ENCODE data around the gene GFY. TPM values are rescaled to one million over a fixed set of nuclear protein-coding genes. Genes with fewer than 3 reads are reported as not detected.

GFY gene
- total and polyA plus RNA-seq, 9 of the 15 experiments (the other 6 are each of a cell fraction or from before 2014, with no cell fraction given), result 0.06 to 0.40 (median 0.19) TPM; not detected in 3

DNA sequence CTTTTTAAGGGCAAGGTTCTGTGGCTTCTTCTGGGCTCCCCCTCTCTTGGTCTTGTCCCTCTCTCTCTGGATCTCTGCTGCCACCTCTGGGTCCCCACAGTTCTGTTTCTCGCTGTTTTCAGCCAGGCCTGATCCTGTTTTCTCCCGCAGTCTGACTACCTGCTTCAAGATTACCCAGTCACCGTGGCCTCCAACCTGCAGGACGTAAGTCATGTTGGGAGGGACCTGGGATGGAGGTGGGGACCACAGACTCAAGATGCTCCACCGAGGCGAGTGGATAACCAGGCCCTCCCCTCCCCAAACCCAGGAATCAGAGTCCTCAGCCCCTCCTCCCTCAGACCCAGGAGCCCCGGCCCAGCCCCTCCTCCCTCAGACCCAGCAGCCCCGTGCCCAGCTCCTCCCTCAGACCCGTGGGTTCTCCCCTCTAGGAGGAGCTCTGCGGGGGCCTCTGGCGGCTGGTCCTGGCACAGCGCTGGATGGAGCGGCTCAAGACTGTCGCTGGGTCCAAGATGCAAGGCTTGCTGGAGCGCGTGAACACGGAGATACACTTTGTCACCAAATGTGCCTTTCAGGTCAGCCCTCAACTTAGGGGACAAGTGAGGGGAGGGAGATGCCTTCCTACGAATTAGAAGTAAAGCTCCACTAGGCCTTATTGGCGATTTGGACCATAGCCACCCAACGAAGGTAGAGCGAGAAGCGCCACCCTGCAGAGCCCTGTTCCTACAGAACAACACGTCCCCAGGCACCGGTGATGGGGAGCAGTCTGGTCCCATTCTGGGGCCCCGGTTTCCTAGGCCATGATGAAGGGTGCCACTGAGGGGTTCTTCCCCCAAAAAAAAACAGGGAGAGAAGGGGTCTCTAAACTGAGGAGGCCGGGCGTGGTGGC lies 51.0 kb downstream of the GFY start (continued):
- TF ChIP-seq, protein P1, sequence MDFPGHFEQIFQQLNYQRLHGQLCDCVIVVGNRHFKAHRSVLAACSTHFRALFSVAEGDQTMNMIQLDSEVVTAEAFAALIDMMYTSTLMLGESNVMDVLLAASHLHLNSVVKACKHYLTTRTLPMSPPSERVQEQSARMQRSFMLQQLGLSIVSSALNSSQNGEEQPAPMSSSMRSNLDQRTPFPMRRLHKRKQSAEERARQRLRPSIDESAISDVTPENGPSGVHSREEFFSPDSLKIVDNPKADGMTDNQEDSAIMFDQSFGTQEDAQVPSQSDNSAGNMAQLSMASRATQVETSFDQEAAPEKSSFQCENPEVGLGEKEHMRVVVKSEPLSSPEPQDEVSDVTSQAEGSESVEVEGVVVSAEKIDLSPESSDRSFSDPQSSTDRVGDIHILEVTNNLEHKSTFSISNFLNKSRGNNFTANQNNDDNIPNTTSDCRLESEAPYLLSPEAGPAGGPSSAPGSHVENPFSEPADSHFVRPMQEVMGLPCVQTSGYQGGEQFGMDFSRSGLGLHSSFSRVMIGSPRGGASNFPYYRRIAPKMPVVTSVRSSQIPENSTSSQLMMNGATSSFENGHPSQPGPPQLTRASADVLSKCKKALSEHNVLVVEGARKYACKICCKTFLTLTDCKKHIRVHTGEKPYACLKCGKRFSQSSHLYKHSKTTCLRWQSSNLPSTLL (IDR thresholded peaks at IDR 0.05), result no peak
- TF ChIP-seq HNRNPLL (IDR thresholded peaks at IDR 0.05; ENCODE audit: low read depth, low read length, poor library complexity, severe bottlenecking) (no peak), CHD4 (IDR thresholded peaks at IDR 0.05; ENCODE audit: insufficient read depth, insufficient replicate concordance, low read depth, low read length, poor library complexity, severe bottlenecking) (no peak), ZFX (CRISPR knock-in tag; IDR thresholded peaks at IDR 0.05) (no peak), ZNF586 (CRISPR knock-in tag; conservative IDR thresholded peaks at IDR 0.05) (no peak)
- TF ChIP-seq, protein P2, sequence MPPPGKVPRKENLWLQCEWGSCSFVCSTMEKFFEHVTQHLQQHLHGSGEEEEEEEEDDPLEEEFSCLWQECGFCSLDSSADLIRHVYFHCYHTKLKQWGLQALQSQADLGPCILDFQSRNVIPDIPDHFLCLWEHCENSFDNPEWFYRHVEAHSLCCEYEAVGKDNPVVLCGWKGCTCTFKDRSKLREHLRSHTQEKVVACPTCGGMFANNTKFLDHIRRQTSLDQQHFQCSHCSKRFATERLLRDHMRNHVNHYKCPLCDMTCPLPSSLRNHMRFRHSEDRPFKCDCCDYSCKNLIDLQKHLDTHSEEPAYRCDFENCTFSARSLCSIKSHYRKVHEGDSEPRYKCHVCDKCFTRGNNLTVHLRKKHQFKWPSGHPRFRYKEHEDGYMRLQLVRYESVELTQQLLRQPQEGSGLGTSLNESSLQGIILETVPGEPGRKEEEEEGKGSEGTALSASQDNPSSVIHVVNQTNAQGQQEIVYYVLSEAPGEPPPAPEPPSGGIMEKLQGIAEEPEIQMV (tag; conservative IDR thresholded peaks at IDR 0.05; ENCODE audit: low read depth), result no peak

Other genes starting within 250 kb of the GFY start
Only the 7 nearest of the 21 such genes appear.
- gene DKKL1, start 61.5 kb upstream of the GFY start, total RNA-seq (2014; rRNA removed), result 1.4 and 1.7 TPM in 2 replicates
- 0.44 and 0.61 TPM in 2 replicates for gene DKKL1, start 61.5 kb upstream of the GFY start, total RNA-seq (2014; rRNA removed; fragmentation: Illumina TruSeq; extraction: Trizol)
- 0.62 and 0.90 TPM in 2 replicates for gene DKKL1, start 61.5 kb upstream of the GFY start, total RNA-seq (2015; rRNA removed; fragmentation: Illumina TruSeq; extraction: Trizol)
- gene DKKL1, start 61.5 kb upstream of the GFY start, total RNA-seq (2021), result 0.69 and 1.3 TPM in 2 replicates
- gene DKKL1, start 61.5 kb upstream of the GFY start, polyA plus RNA-seq (2011; rRNA removed), result 1.4 and 1.5 TPM in 2 replicates
- gene DKKL1, start 61.5 kb upstream of the GFY start, polyA plus RNA-seq (2014; fragmentation: Illumina TruSeq; extraction: Trizol), result 0.30 and 0.52 TPM in 2 replicates
- gene DKKL1, start 61.5 kb upstream of the GFY start, polyA plus RNA-seq (2014; fragmentation: Nextera tagmentation; extraction: Ambion mirVana), result under 1 TPM; 0.15 to 0.34 TPM
- gene DKKL1, start 61.5 kb upstream of the GFY start, polyA plus RNA-seq (2014; rRNA removed), result 0.44 and 0.96 TPM in 2 replicates
- 0.36 and 0.78 TPM in 2 replicates for gene KASH5, start 37.1 kb upstream of the GFY start, total RNA-seq (2014; rRNA removed)
- gene KASH5, start 37.1 kb upstream of the GFY start, total RNA-seq (2014; rRNA removed; fragmentation: Illumina TruSeq; extraction: Trizol), result 0.26 and 0.44 TPM in 2 replicates
- 0.07 and 0.41 TPM in 2 replicates for gene KASH5, start 37.1 kb upstream of the GFY start, total RNA-seq (2015; rRNA removed; fragmentation: Illumina TruSeq; extraction: Trizol)
- gene KASH5, start 37.1 kb upstream of the GFY start, total RNA-seq (2021), result 0.20 and 0.60 TPM in 2 replicates
- gene KASH5, start 37.1 kb upstream of the GFY start, polyA plus RNA-seq (2011; rRNA removed), result 0.60 and 0.70 TPM in 2 replicates
- 0.19 and 0.31 TPM in 2 replicates for gene KASH5, start 37.1 kb upstream of the GFY start, polyA plus RNA-seq (2014; fragmentation: Illumina TruSeq; extraction: Trizol)
- under 1 TPM in 1 of 2 experiments, not detected in 1; 0.13 TPM for gene KASH5, start 37.1 kb upstream of the GFY start, polyA plus RNA-seq (2014; fragmentation: Nextera tagmentation; extraction: Ambion mirVana)
- gene KASH5, start 37.1 kb upstream of the GFY start, polyA plus RNA-seq (2014; rRNA removed), result 0.84 and 3.2 TPM in 2 replicates
- 0.61 TPM in 1 of 2 replicates, not detected in the other for gene PTH2, start 1.9 kb upstream of the GFY start, total RNA-seq (2014; rRNA removed)
- not detected in 2 replicates for gene PTH2, start 1.9 kb upstream of the GFY start, total RNA-seq (2014; rRNA removed; fragmentation: Illumina TruSeq; extraction: Trizol)
- gene PTH2, start 1.9 kb upstream of the GFY start, total RNA-seq (2015; rRNA removed; fragmentation: Illumina TruSeq; extraction: Trizol), result not detected in 2 replicates
- 0.60 and 1.3 TPM in 2 replicates for gene PTH2, start 1.9 kb upstream of the GFY start, total RNA-seq (2021)
- not detected in 2 replicates for gene PTH2, start 1.9 kb upstream of the GFY start, polyA plus RNA-seq (2011; rRNA removed)
- gene PTH2, start 1.9 kb upstream of the GFY start, polyA plus RNA-seq (2014; fragmentation: Illumina TruSeq; extraction: Trizol), result not detected in 2 replicates
- not detected for gene PTH2, start 1.9 kb upstream of the GFY start, polyA plus RNA-seq (2014; fragmentation: Nextera tagmentation; extraction: Ambion mirVana)
- gene PTH2, start 1.9 kb upstream of the GFY start, polyA plus RNA-seq (2014; rRNA removed), result not detected in 2 replicates
- gene SLC17A7, start 16.1 kb downstream of the GFY start, total RNA-seq (2014; rRNA removed), result 2.4 and 3.2 TPM in 2 replicates
- gene SLC17A7, start 16.1 kb downstream of the GFY start, total RNA-seq (2014; rRNA removed; fragmentation: Illumina TruSeq; extraction: Trizol), result 1.1 TPM in 2 replicates
- gene SLC17A7, start 16.1 kb downstream of the GFY start, total RNA-seq (2015; rRNA removed; fragmentation: Illumina TruSeq; extraction: Trizol), result 1.4 TPM in 2 replicates
- 9.2 and 9.9 TPM in 2 replicates for gene SLC17A7, start 16.1 kb downstream of the GFY start, total RNA-seq (2021)
- gene SLC17A7, start 16.1 kb downstream of the GFY start, polyA plus RNA-seq (2011; rRNA removed), result 4.8 and 7.0 TPM in 2 replicates
- gene SLC17A7, start 16.1 kb downstream of the GFY start, polyA plus RNA-seq (2014; fragmentation: Illumina TruSeq; extraction: Trizol), result 12.8 and 15.7 TPM in 2 replicates
- gene SLC17A7, start 16.1 kb downstream of the GFY start, polyA plus RNA-seq (2014; fragmentation: Nextera tagmentation; extraction: Ambion mirVana), result 1 to 10 TPM; 1.7 to 1.8 TPM
- 5.5 and 5.7 TPM in 2 replicates for gene SLC17A7, start 16.1 kb downstream of the GFY start, polyA plus RNA-seq (2014; rRNA removed)
- 224 and 233 TPM in 2 replicates for gene PIH1D1, start 26.4 kb downstream of the GFY start, total RNA-seq (2014; rRNA removed)
- 102 and 112 TPM in 2 replicates for gene PIH1D1, start 26.4 kb downstream of the GFY start, total RNA-seq (2014; rRNA removed; fragmentation: Illumina TruSeq; extraction: Trizol)
- gene PIH1D1, start 26.4 kb downstream of the GFY start, total RNA-seq (2015; rRNA removed; fragmentation: Illumina TruSeq; extraction: Trizol), result 120 and 125 TPM in 2 replicates
- 161 and 164 TPM in 2 replicates for gene PIH1D1, start 26.4 kb downstream of the GFY start, total RNA-seq (2021)
- 137 and 156 TPM in 2 replicates for gene PIH1D1, start 26.4 kb downstream of the GFY start, polyA plus RNA-seq (2011; rRNA removed)
- 137 and 156 TPM in 2 replicates for gene PIH1D1, start 26.4 kb downstream of the GFY start, polyA plus RNA-seq (2014; fragmentation: Illumina TruSeq; extraction: Trizol)
- gene PIH1D1, start 26.4 kb downstream of the GFY start, polyA plus RNA-seq (2014; fragmentation: Nextera tagmentation; extraction: Ambion mirVana), result 10 to 100 TPM; 26.5 to 48.0 TPM
- gene PIH1D1, start 26.4 kb downstream of the GFY start, polyA plus RNA-seq (2014; rRNA removed), result 199 and 221 TPM in 2 replicates
- 46.2 and 52.2 TPM in 2 replicates for gene ALDH16A1, start 27.8 kb downstream of the GFY start, total RNA-seq (2014; rRNA removed)
- 2.1 and 2.4 TPM in 2 replicates for gene ALDH16A1, start 27.8 kb downstream of the GFY start, total RNA-seq (2014; rRNA removed; fragmentation: Illumina TruSeq; extraction: Trizol)
- gene ALDH16A1, start 27.8 kb downstream of the GFY start, total RNA-seq (2015; rRNA removed; fragmentation: Illumina TruSeq; extraction: Trizol), result 17.0 and 18.6 TPM in 2 replicates
- gene ALDH16A1, start 27.8 kb downstream of the GFY start, total RNA-seq (2021), result 36.9 and 40.3 TPM in 2 replicates
- 7.6 and 12.4 TPM in 2 replicates for gene ALDH16A1, start 27.8 kb downstream of the GFY start, polyA plus RNA-seq (2011; rRNA removed)
- 2.2 and 8.9 TPM in 2 replicates for gene ALDH16A1, start 27.8 kb downstream of the GFY start, polyA plus RNA-seq (2014; fragmentation: Illumina TruSeq; extraction: Trizol)
- 1 to 10 TPM; 2.8 to 3.3 TPM for gene ALDH16A1, start 27.8 kb downstream of the GFY start, polyA plus RNA-seq (2014; fragmentation: Nextera tagmentation; extraction: Ambion mirVana)
- 29.7 and 31.7 TPM in 2 replicates for gene ALDH16A1, start 27.8 kb downstream of the GFY start, polyA plus RNA-seq (2014; rRNA removed)
- gene FLT3LG, start 48.8 kb downstream of the GFY start, total RNA-seq (2014; rRNA removed), result 0.86 and 2.2 TPM in 2 replicates
- 0.35 and 1.1 TPM in 2 replicates for gene FLT3LG, start 48.8 kb downstream of the GFY start, total RNA-seq (2014; rRNA removed; fragmentation: Illumina TruSeq; extraction: Trizol)
- 1.1 and 1.5 TPM in 2 replicates for gene FLT3LG, start 48.8 kb downstream of the GFY start, total RNA-seq (2015; rRNA removed; fragmentation: Illumina TruSeq; extraction: Trizol)
- gene FLT3LG, start 48.8 kb downstream of the GFY start, total RNA-seq (2021), result 5.0 and 6.4 TPM in 2 replicates
- 1.2 and 2.5 TPM in 2 replicates for gene FLT3LG, start 48.8 kb downstream of the GFY start, polyA plus RNA-seq (2011; rRNA removed)
- gene FLT3LG, start 48.8 kb downstream of the GFY start, polyA plus RNA-seq (2014; fragmentation: Illumina TruSeq; extraction: Trizol), result 1.4 and 3.4 TPM in 2 replicates
- gene FLT3LG, start 48.8 kb downstream of the GFY start, polyA plus RNA-seq (2014; fragmentation: Nextera tagmentation; extraction: Ambion mirVana), result under 1 TPM; 0.31 to 0.49 TPM
- 2.8 and 4.2 TPM in 2 replicates for gene FLT3LG, start 48.8 kb downstream of the GFY start, polyA plus RNA-seq (2014; rRNA removed)